K562 (cell line): ENCODE data around the gene LCN15. TPM values are rescaled to one million over a fixed set of nuclear protein-coding genes. Genes with fewer than 3 reads are reported as not detected.
"Not testable (repeated sequence)": the region's sequence is repeated elsewhere in the genome, so short reads cannot be mapped to it uniquely, and the experiment has no call there.

ENCODE experiments used
- ATAC-seq: fragments of 200-7000 bp; cut with Tn5 transposase; 3 replicates; pipeline ENCODE4 v1.9.1; 2020; ENCODE audit warnings: moderate library complexity
- BruUV-seq: library from RNA; stranded (reverse); fragments of 400-500 nt; replicated peaks from 2 replicates; lab custom pipeline; 2021; lab: Mats Ljungman, UMichigan
- CTCF ChIA-PET: fragments of 300-600 bp; formaldehyde crosslinking; extraction: SDS; loops from one replicate; lab custom pipeline; 2021; ENCODE audit warnings: low intra/inter-chr PET ratio; lab: Yijun Ruan, JAX
- POLR2A ChIA-PET: fragments of 300-600, 350-650 bp; sonication (Branson Sonifier 250); formaldehyde crosslinking; extraction: SDS; loops from one replicate; lab custom pipeline; 2021; ENCODE audit warnings: antibody characterized with exemption, inconsistent platforms; lab: Yijun Ruan, JAX
- DNase-seq, 4 experiments: peaks; one replicate each; pipeline versions ENCODE4 v3.0.0 to v3.0.0-alpha.2; 2011 to 2018; ENCODE audit warnings: low spot score in 3 of 4, mixed read lengths in 3 of 4; ENCODE audit errors: extremely low read depth in 1 of 4
- FAIRE-seq: peaks from 2 replicates; lab custom pipeline; 2011; peaks lifted over from hg19 to GRCh38; lab: Jason Lieb, UNC
- H2AFZ ChIP-seq: 2 replicates; pipeline ENCODE4 v1.6.0; 2011; ENCODE audit warnings: low read depth, low read length, control low read depth, inconsistent platforms
- H3K27ac ChIP-seq: fragments of 200-600 bp; 3 replicates; pipeline ENCODE4 v1.8.0; 2011; ENCODE audit warnings: low read depth, mild to moderate bottlenecking, control low read depth, inconsistent platforms, low read length, moderate library complexity, mixed read lengths; ENCODE audit errors: extremely low read depth
- H3K27me3 ChIP-seq, 2 experiments: fragments of 300-600 bp in 1 of 2; 2 replicates in 1 of 2; 3 replicates in 1 of 2; pipeline versions ENCODE4 v1.6.0 to v1.8.0; 2011; ENCODE audit warnings: inconsistent platforms in 2 of 2, low read length in 2 of 2, mild to moderate bottlenecking in 1 of 2, mixed read lengths in 1 of 2, moderate library complexity in 1 of 2; ENCODE audit not compliant: control insufficient read depth in 2 of 2, insufficient read depth in 2 of 2
- H3K36me3 ChIP-seq: fragments of 300-600 bp; 3 replicates; pipeline ENCODE4 v1.8.0; 2011; ENCODE audit warnings: mild to moderate bottlenecking, low read length, inconsistent platforms; ENCODE audit not compliant: control insufficient read depth, insufficient read depth
- H3K4me1 ChIP-seq, 2 experiments: fragments of 200-600 bp in 1 of 2; replicated peaks in 1 of 2; 2 replicates in 1 of 2; 3 replicates in 1 of 2; pipeline versions ENCODE4 v1.5.1 to v1.8.0; 2011; ENCODE audit warnings: inconsistent platforms in 2 of 2, low read length in 2 of 2, mild to moderate bottlenecking in 1 of 2, mixed read lengths in 1 of 2, moderate library complexity in 1 of 2; ENCODE audit not compliant: control insufficient read depth in 2 of 2, insufficient read depth in 2 of 2
- H3K4me2 ChIP-seq: 2 replicates; pipeline ENCODE4 v1.6.1; 2011; ENCODE audit warnings: low read length, control low read depth, inconsistent platforms, mixed read lengths; ENCODE audit not compliant: insufficient read depth
- H3K4me3 ChIP-seq: fragments of 200-600 bp; sonication (generic), shearing (Covaris generic); 2 replicates; pipeline ENCODE4 v1.5.1; 2016; ENCODE audit warnings: control low read depth, inconsistent platforms
- H3K79me2 ChIP-seq: fragments of 200-600 bp; 3 replicates; pipeline ENCODE4 v1.8.0; 2011; ENCODE audit warnings: low read length, inconsistent platforms; ENCODE audit not compliant: control insufficient read depth, insufficient read depth
- H3K9ac ChIP-seq, 2 experiments: 2 replicates each; pipeline versions ENCODE4 v1.6.0 to v1.6.1; 2011; ENCODE audit warnings: low read depth in 2 of 2, low read length in 2 of 2, control low read depth in 1 of 2, inconsistent platforms in 1 of 2, mild to moderate bottlenecking in 1 of 2, mixed read lengths in 1 of 2; ENCODE audit not compliant: insufficient read depth in 1 of 2
- H3K9me1 ChIP-seq: one replicate; pipeline ENCODE4 v1.6.0; 2011; ENCODE audit warnings: inconsistent platforms, mild to moderate bottlenecking, low read length, moderate library complexity; ENCODE audit not compliant: control insufficient read depth, insufficient read depth
- H3K9me3 ChIP-seq: replicated peaks from 2 replicates; pipeline ENCODE4 v1.5.1; 2011; ENCODE audit warnings: low read depth, low read length, inconsistent platforms; ENCODE audit not compliant: control insufficient read depth, insufficient read depth
- H4K20me1 ChIP-seq: replicated peaks from 2 replicates; pipeline ENCODE4 v1.6.1; 2011; ENCODE audit warnings: low read length, inconsistent platforms, mixed read lengths; ENCODE audit not compliant: control insufficient read depth, insufficient read depth
- BCOR ChIP-seq: fragments of 450-650 bp; IDR thresholded peaks from 2 replicates; pipeline ENCODE4 v1.6.1; 2016
- CBX1 ChIP-seq: sonication (generic); IDR thresholded peaks from 2 replicates; pipeline ENCODE4 v1.6.1; 2016; ENCODE audit warnings: antibody characterized with exemption, low read depth, mild to moderate bottlenecking
- CBX3 ChIP-seq, 2 experiments: IDR thresholded peaks; 1 replicate in 1 of 2; 2 replicates in 1 of 2; pipeline ENCODE4 v1.6.1; 2012; ENCODE audit warnings: inconsistent platforms in 2 of 2, low read length in 2 of 2, borderline replicate concordance in 1 of 2, control low read depth in 1 of 2
- CBX5 ChIP-seq: IDR thresholded peaks from 2 replicates; pipeline ENCODE4 v1.6.1; 2014; ENCODE audit warnings: low read depth, borderline replicate concordance
- KDM1A ChIP-seq, 2 experiments: fragments of 450-650 bp; IDR thresholded peaks; 2 replicates each; pipeline ENCODE4 v1.6.1; 2016; ENCODE audit warnings: mild to moderate bottlenecking in 2 of 2
- MAX ChIP-seq: sonication (generic); formaldehyde crosslinking; IDR thresholded peaks from 2 replicates; pipeline ENCODE4 v1.9.0; 2022; ENCODE audit warnings: mild to moderate bottlenecking, missing genetic modification reagents
- PTBP1 ChIP-seq: fragments of 200-400 bp; formaldehyde crosslinking; IDR thresholded peaks from 2 replicates; pipeline ENCODE4 v1.6.1; 2017; ENCODE audit warnings: low read depth, low read length
- RCOR1 ChIP-seq, 2 experiments: IDR thresholded peaks; 2 replicates each; pipeline ENCODE4 v1.6.1; 2012; ENCODE audit warnings: low read depth in 2 of 2, low read length in 2 of 2, borderline replicate concordance in 1 of 2, improper control_type of control experiment in 1 of 2
- SMARCA5 ChIP-seq: fragments of 450-650 bp; IDR thresholded peaks from 2 replicates; pipeline ENCODE4 v1.6.1; 2016
- ZBTB7A ChIP-seq: IDR thresholded peaks from 2 replicates; pipeline ENCODE4 v1.6.1; 2011; ENCODE audit warnings: low read depth, mild to moderate bottlenecking, low read length, moderate library complexity, borderline replicate concordance; ENCODE audit not compliant: control insufficient read depth
- WGBS: fragments of 100-300 bp; shearing (Covaris generic); methylation state at CpG from one replicate; pipeline ENCODE4 v1.1.6; 2016; ENCODE audit warnings: low coverage, mixed read lengths; ENCODE audit not compliant: insufficient coverage; ENCODE audit errors: missing lambda C conversion rate; 5-methylcytosine and 5-hydroxymethylcytosine counted together
- in situ Hi-C: fragments of 300-500 bp; cut with MboI; formaldehyde crosslinking; loops from 4 replicates; pipeline ENCODE4 v1.15.0; 2018; ENCODE audit warnings: inconsistent platforms, mixed read lengths
- intact Hi-C: fragments of 100-400 bp; cut with micrococcal nuclease; formaldehyde crosslinking; loops from 2 replicates; pipeline ENCODE4 v1.14.2; 2022
- polyA plus RNA-seq, 8 experiments: library from polyadenylated mRNA; depleted of rRNA in 4 of 8; stranded (reverse) in 5 of 8; unstranded in 3 of 8; fragments of >200 nt; fragmentation: Nextera tagmentation in 2 of 8; fragmentation: Illumina TruSeq in 1 of 8; extraction: Ambion mirVana in 2 of 8; extraction: Trizol in 1 of 8; gene quantifications; 2 replicates each; pipeline versions ENCODE4 v1.2.1 to v1.2.3, GENCODE V29; 2011 to 2014; ENCODE audit warnings: inconsistent platforms in 1 of 8, missing spikeins in 1 of 8
- total RNA-seq, 7 experiments: library from RNA; depleted of rRNA in 6 of 7; stranded (reverse); fragments of >200 nt in 6 of 7; fragmentation: Illumina TruSeq in 2 of 7; extraction: Trizol in 2 of 7; gene quantifications; 2 replicates each; pipeline versions ENCODE4 v1.2.1 to v1.2.3, GENCODE V29; 2011 to 2021; ENCODE audit warnings: low replicate concordance in 1 of 7
- TF ChIP-seq, protein P1 (sequence below): sonication (generic); formaldehyde crosslinking; IDR thresholded peaks from 2 replicates; pipeline ENCODE4 v1.8.1; 2023; ENCODE audit warnings: mild to moderate bottlenecking, missing genetic modification reagents

The LCN15 gene
- total and polyA plus RNA-seq, 9 of the 15 experiments (the other 6 are each of a cell fraction or from before 2014, with no cell fraction given) = 0.66 TPM; not detected in 8

GRCh38 chr9:136755302-136756133 lies 8.8 kb downstream of the LCN15 start:
- H3K4me1 ChIP-seq = peaks cover 0 to 53% of the 10 kb centered on the region in 2 experiments; a peak in 3 of 5 replicates
- H3K36me3 ChIP-seq, CTCF ChIA-PET, DNase-seq, H3K4me3 ChIP-seq, BruUV-seq, in situ Hi-C loops, intact Hi-C loops, H3K4me2 ChIP-seq, H4K20me1 ChIP-seq, H3K9me1 ChIP-seq, H3K79me2 ChIP-seq, H2AFZ ChIP-seq, H3K27me3 ChIP-seq, ATAC-seq, H3K9ac ChIP-seq, H3K27ac ChIP-seq: not testable (repeated sequence)
- peak; percentile 52 for TF ChIP-seq BCOR
- peak in 1 of 2 experiments; percentile 91; a peak in 2 of 3 replicates for TF ChIP-seq CBX3 (IDR thresholded peaks at IDR 0.05; ENCODE audit: borderline replicate concordance in 1 of 2, low read length in 2 of 2)
- TF ChIP-seq MAX = peak; percentile 40; the same call in 1 of the 2 replicates
- TF ChIP-seq CBX5 = 0 out of 2 replicates have a peak, but pooled peaks have one; percentile 16
- TF ChIP-seq SMARCA5 = peak; percentile 24; the same call in 1 of the 2 replicates
- peak; percentile 91 for TF ChIP-seq PTBP1
- TF ChIP-seq CBX1 = peak; percentile 21; the same call in 1 of the 2 replicates
- TF ChIP-seq, protein P1, sequence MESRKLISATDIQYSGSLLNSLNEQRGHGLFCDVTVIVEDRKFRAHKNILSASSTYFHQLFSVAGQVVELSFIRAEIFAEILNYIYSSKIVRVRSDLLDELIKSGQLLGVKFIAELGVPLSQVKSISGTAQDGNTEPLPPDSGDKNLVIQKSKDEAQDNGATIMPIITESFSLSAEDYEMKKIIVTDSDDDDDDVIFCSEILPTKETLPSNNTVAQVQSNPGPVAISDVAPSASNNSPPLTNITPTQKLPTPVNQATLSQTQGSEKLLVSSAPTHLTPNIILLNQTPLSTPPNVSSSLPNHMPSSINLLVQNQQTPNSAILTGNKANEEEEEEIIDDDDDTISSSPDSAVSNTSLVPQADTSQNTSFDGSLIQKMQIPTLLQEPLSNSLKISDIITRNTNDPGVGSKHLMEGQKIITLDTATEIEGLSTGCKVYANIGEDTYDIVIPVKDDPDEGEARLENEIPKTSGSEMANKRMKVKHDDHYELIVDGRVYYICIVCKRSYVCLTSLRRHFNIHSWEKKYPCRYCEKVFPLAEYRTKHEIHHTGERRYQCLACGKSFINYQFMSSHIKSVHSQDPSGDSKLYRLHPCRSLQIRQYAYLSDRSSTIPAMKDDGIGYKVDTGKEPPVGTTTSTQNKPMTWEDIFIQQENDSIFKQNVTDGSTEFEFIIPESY (CRISPR knock-in tag) = peak; percentile 75
- TF ChIP-seq ZBTB7A = 0 out of 2 replicates have a peak, but pooled peaks have one; percentile 28
- TF ChIP-seq RCOR1 (IDR thresholded peaks at IDR 0.05; ENCODE audit: borderline replicate concordance in 1 of 2, low read depth in 2 of 2, low read length in 2 of 2) = peak; percentile 40 to 62; a peak in 2 of 4 replicates
- peak; percentile 60 to 80; a peak in 2 of 4 replicates for TF ChIP-seq KDM1A (IDR thresholded peaks at IDR 0.05)
- POLR2A ChIA-PET = interaction anchor here (0.6 kb wide), 1 partner anchor 32 kb away, joined by 4 read pairs; no protein-coding TSS in a partner anchor
- peaks cover 13% of the 10 kb centered on the region for H3K9me3 ChIP-seq
- WGBS = 72% methylated on average over 22 of the region's 22 CpGs
- FAIRE-seq = peak; percentile 6
